OCI-LY3 (cell line): ENCODE results near the gene NR2C2AP.

ENCODE experiments used
- H2AFZ ChIP-seq: fragments of 200-600, 300-600 bp; shearing (Covaris generic); 2 replicates; pipeline ENCODE4 v1.6.0; 2014; ENCODE audit warnings: antibody characterized with exemption, low read depth, low read length
- H3K27ac ChIP-seq: fragments of 200-600, 300-600 bp; sonication (generic); 2 replicates; pipeline ENCODE4 v1.5.1; 2014; ENCODE audit warnings: mild to moderate bottlenecking, low read length, moderate library complexity, mixed read lengths
- H3K27me3 ChIP-seq: fragments of 200-600, 300-600 bp; sonication (generic); 2 replicates; pipeline ENCODE4 v1.6.1; 2014; ENCODE audit warnings: low read depth, low read length, mixed read lengths
- H3K36me3 ChIP-seq: fragments of 200-600, 300-600 bp; sonication (generic); replicated peaks from 2 replicates; pipeline ENCODE3; 2014; ENCODE audit warnings: low read depth, low read length, mixed read lengths
- H3K4me1 ChIP-seq: fragments of 300-600, 200-600 bp; sonication (generic); 2 replicates; pipeline ENCODE4 v1.6.1; 2014; ENCODE audit warnings: low read length, mixed read lengths
- H3K4me2 ChIP-seq: fragments of 200-600, 300-600 bp; sonication (generic); 2 replicates; pipeline ENCODE4 v1.6.1; 2014; ENCODE audit warnings: low read length, mixed read lengths
- H3K4me3 ChIP-seq: fragments of 300-600, 200-600 bp; sonication (generic); 2 replicates; pipeline ENCODE4 v1.5.1; 2014; ENCODE audit warnings: antibody characterized with exemption, mild to moderate bottlenecking, low read length, moderate library complexity
- H3K79me2 ChIP-seq: fragments of 300-600, 200-600 bp; shearing (Covaris generic); 2 replicates; pipeline ENCODE4 v1.6.1; 2014; ENCODE audit warnings: mild to moderate bottlenecking, low read length, mixed read lengths
- H3K9ac ChIP-seq: fragments of 300-600, 200-600 bp; shearing (Covaris generic); 2 replicates; pipeline ENCODE4 v1.6.0; 2014; ENCODE audit warnings: mild to moderate bottlenecking, low read length, moderate library complexity
- H3K9me3 ChIP-seq: fragments of 200-600, 300-600 bp; shearing (Covaris generic); 2 replicates; pipeline ENCODE4 v1.6.1; 2014; ENCODE audit warnings: low read length, mixed read lengths; ENCODE audit not compliant: insufficient read depth
- H4K20me1 ChIP-seq: fragments of 200-600, 300-600 bp; sonication (generic); 2 replicates; pipeline ENCODE4 v1.6.1; 2016; ENCODE audit warnings: low read length, mixed read lengths; ENCODE audit not compliant: insufficient read depth
- CTCF ChIP-seq: fragments of 200-600, 300-600 bp; sonication (generic); IDR thresholded peaks from 2 replicates; pipeline ENCODE4 v1.5.1; 2014; ENCODE audit warnings: antibody characterized with exemption, low read length, low read depth
- EZH2phosphoT487 ChIP-seq: fragments of 200-600 bp; shearing (Covaris generic); IDR thresholded peaks from 2 replicates; pipeline ENCODE4 v1.6.1; 2018; ENCODE audit warnings: antibody characterized with exemption, mixed run types, low read depth

The NR2C2AP gene

GRCh38 chr19:19207637-19208572 lies 4.7 kb upstream of the NR2C2AP start:
- no peaks in the 10 kb centered on the region for H3K27me3 ChIP-seq
- no peak for TF ChIP-seq EZH2phosphoT487
- no peak for TF ChIP-seq CTCF

GRCh38 chr19:19206938-19207337 lies 3.7 kb upstream of the NR2C2AP start:
- Histone ChIP-seq H4K20me1 (no peaks in the 10 kb centered on the region), H3K79me2 (peaks cover 12% of the 10 kb centered on the region), H3K27ac (no peak overlapping the region), H3K4me3 (no peak overlapping the region), H3K9me3 (no peaks in the 10 kb centered on the region), H3K4me1 (peaks cover 6% of the 10 kb centered on the region; the same call in 1 of the 2 replicates), H2AFZ (no peak overlapping the region), H3K9ac (no peak overlapping the region), H3K36me3 (peaks cover 8% of the 10 kb centered on the region), H3K27me3 (no peaks in the 10 kb centered on the region), H3K4me2 (no peak overlapping the region)
- TF ChIP-seq EZH2phosphoT487 = no peak
- no peak for TF ChIP-seq CTCF

More at GRCh38 chr19:19207637-19208572, 4.7 kb upstream of the NR2C2AP start:
- Histone ChIP-seq H3K36me3 (no peaks in the 10 kb centered on the region), H3K27ac (no peak overlapping the region), H3K9ac (no peak overlapping the region), H3K79me2 (peaks cover 3% of the 10 kb centered on the region), H2AFZ (no peak overlapping the region), H3K4me2 (no peak overlapping the region), H3K4me1 (no peaks in the 10 kb centered on the region), H3K9me3 (no peaks in the 10 kb centered on the region), H4K20me1 (no peaks in the 10 kb centered on the region), H3K4me3 (no peak overlapping the region)

DNA sequence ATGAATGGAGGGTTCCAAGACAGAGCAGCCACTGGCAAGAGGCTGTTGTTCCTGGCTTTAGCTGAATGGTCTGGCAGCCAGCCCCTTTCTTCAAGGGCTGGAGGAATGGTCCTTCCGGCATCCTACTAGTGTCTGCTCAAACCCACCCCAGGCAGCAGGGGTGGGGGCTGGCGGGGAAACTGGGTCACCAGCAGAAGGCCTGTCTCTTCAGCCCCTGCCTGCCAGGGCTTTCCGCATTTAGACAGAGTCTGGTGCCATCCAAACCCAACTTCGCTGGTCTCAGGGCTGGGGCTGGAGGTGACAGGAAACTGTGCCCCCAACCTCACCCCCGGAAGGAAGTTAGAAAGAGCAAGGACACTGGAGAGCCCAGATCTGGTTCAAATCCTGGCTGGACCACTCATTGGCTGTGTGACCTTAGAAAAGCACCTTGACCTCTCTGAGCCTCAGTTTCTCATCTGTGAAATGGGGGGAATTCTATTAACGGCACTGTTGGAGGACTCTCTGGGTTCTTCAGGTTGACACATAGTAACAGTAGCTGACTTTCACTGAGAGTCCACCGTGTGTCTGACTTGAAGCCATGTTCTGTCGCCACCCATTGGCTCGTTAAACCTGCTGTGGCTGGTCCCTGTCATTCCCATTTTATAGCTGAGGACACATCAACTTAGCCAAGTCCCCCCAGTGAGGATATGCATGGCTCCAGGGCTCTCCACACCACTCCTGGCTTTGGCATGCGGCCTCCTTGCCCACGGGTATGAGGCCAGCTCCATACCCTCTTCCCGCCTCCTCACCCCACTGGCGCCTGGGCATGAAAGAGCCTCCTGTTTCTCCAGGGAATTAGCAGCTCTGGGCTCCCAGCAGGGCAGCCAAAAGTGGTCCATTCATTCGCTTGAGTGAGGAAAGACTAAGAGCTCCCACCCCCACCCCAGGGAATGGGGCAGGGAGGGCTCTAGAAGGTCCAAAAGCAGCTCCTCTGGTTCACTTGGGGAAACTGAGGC lies 2.5 kb upstream of the NR2C2AP start:
- Histone ChIP-seq H4K20me1 (no peaks in the 10 kb centered on the region), H3K4me3 (no peak overlapping the region), H3K9ac (no peak overlapping the region), H2AFZ (no peak overlapping the region), H3K9me3 (no peaks in the 10 kb centered on the region), H3K4me2 (no peak overlapping the region), H3K4me1 (peaks cover 6% of the 10 kb centered on the region; the same call in 1 of the 2 replicates), H3K79me2 (peaks cover 16% of the 10 kb centered on the region), H3K27me3 (no peaks in the 10 kb centered on the region), H3K36me3 (peaks cover 17% of the 10 kb centered on the region), H3K27ac (no peak overlapping the region)
- no peak for TF ChIP-seq EZH2phosphoT487
- TF ChIP-seq CTCF = no peak
